ENCODE results near the gene RNU6-7. TPM values are rescaled to one million over a fixed set of nuclear protein-coding genes. Genes with fewer than 3 reads are reported as not detected.

Gene RNU6-7
- total RNA-seq, 1 experiment from 2014 or later = not detected

- H3K27me3 ChIP-seq (ENCODE audit: insufficient read depth, low read depth) = no peaks in the 10 kb centered on the region
- no peak overlapping the region for H3K4me3 ChIP-seq
- intact Hi-C loops (cut with micrococcal nuclease; ENCODE audit: unreplicated experiment) = no loop called here
- no peak overlapping the region for H2AFZ ChIP-seq
- H3K9me3 ChIP-seq (ENCODE audit: insufficient read depth, low read depth) = no peaks in the 10 kb centered on the region
- BruUV-seq (replicated peaks) = no TSS peak
- no peaks in the 10 kb centered on the region for H3K9me2 ChIP-seq (ENCODE audit: insufficient read depth)
- no peaks in the 10 kb centered on the region for H3K79me2 ChIP-seq (ENCODE audit: low read depth)
- no peak overlapping the region for H3K4me2 ChIP-seq
- H3F3A ChIP-seq (ENCODE audit: insufficient read depth, low read depth) = peaks cover 16% of the 10 kb centered on the region; the same call in 1 of the 2 replicates
- no peaks in the 10 kb centered on the region for H4K20me1 ChIP-seq (ENCODE audit: insufficient read depth)
- H3K4me1 ChIP-seq (replicated peaks; ENCODE audit: insufficient read depth) = peaks cover 49% of the 10 kb centered on the region
- TF ChIP-seq CTCF (conservative IDR thresholded peaks at IDR 0.05) (no peak), EZH2 (IDR thresholded peaks at IDR 0.05; ENCODE audit: low read depth) (no peak)
- no peak for DNase-seq
- H3K27ac ChIP-seq = no peak overlapping the region
- ChIA-PET POLR2A (ENCODE audit: unreplicated experiment) (no interaction called here), CTCF (no interaction called here)
- no peaks in the 10 kb centered on the region for H3K36me3 ChIP-seq (ENCODE audit: low read depth)
Measured at GRCh38 chr14:32232481-32232880, 30.6 kb downstream of the RNU6-7 start.

GRCh38 chr14:32233260-32233659 is 31.4 kb downstream of the RNU6-7 start:
- POLR2A ChIA-PET (ENCODE audit: unreplicated experiment) = no interaction called here
- no peak overlapping the region for H3K27ac ChIP-seq
- H2AFZ ChIP-seq = no peak overlapping the region
- peak in 1 of 2 experiments; percentile 76 for DNase-seq
- peaks cover 49% of the 10 kb centered on the region for H3K4me1 ChIP-seq (replicated peaks; ENCODE audit: insufficient read depth)
- no peaks in the 10 kb centered on the region for H3K9me3 ChIP-seq (ENCODE audit: insufficient read depth, low read depth)
- CTCF ChIA-PET = no interaction called here
- no peak overlapping the region for H3K4me3 ChIP-seq
- H3K9me2 ChIP-seq (ENCODE audit: insufficient read depth) = no peaks in the 10 kb centered on the region
- intact Hi-C loops (cut with micrococcal nuclease; ENCODE audit: unreplicated experiment) = no loop called here
- TF ChIP-seq CTCF (conservative IDR thresholded peaks at IDR 0.05) (no peak), EZH2 (IDR thresholded peaks at IDR 0.05; ENCODE audit: low read depth) (no peak)
- no peaks in the 10 kb centered on the region for H3K79me2 ChIP-seq (ENCODE audit: low read depth)
- H4K20me1 ChIP-seq (ENCODE audit: insufficient read depth) = no peaks in the 10 kb centered on the region
- no TSS peak for BruUV-seq (replicated peaks)
- H3F3A ChIP-seq (ENCODE audit: insufficient read depth, low read depth) = peaks cover 16% of the 10 kb centered on the region; the same call in 1 of the 2 replicates
- H3K4me2 ChIP-seq = peak overlapping the region; percentile 26; the same call in 1 of the 2 replicates
- no peaks in the 10 kb centered on the region for H3K27me3 ChIP-seq (ENCODE audit: insufficient read depth, low read depth)
- no peaks in the 10 kb centered on the region for H3K36me3 ChIP-seq (ENCODE audit: low read depth)

- Histone ChIP-seq H3K79me2 (ENCODE audit: low read depth) (no peaks in the 10 kb centered on the region), H3K4me1 (replicated peaks; ENCODE audit: insufficient read depth) (no peaks in the 10 kb centered on the region), H2AFZ (no peak overlapping the region), H3K9me3 (ENCODE audit: insufficient read depth, low read depth) (no peaks in the 10 kb centered on the region), H3K4me3 (no peak overlapping the region), H3K27ac (no peak overlapping the region), H3F3A (ENCODE audit: insufficient read depth, low read depth) (no peaks in the 10 kb centered on the region), H3K4me2 (no peak overlapping the region), H3K36me3 (ENCODE audit: low read depth) (no peaks in the 10 kb centered on the region), H3K9me2 (ENCODE audit: insufficient read depth) (no peaks in the 10 kb centered on the region), H3K27me3 (ENCODE audit: insufficient read depth, low read depth) (no peaks in the 10 kb centered on the region), H4K20me1 (ENCODE audit: insufficient read depth) (no peaks in the 10 kb centered on the region)
- intact Hi-C loops (cut with micrococcal nuclease; ENCODE audit: unreplicated experiment) = no loop called here
- ChIA-PET CTCF (interaction anchor here (0.6 kb wide), 1 partner anchor 87 kb away, joined by 3 read pairs; no protein-coding TSS in a partner anchor), POLR2A (ENCODE audit: unreplicated experiment) (no interaction called here)
- no TSS peak for BruUV-seq (replicated peaks)
- no peak for DNase-seq
- no peak for TF ChIP-seq EZH2 (IDR thresholded peaks at IDR 0.05; ENCODE audit: low read depth)
- no peak for TF ChIP-seq CTCF (conservative IDR thresholded peaks at IDR 0.05)
Measured at GRCh38 chr14:32244404-32244803, 42.6 kb downstream of the RNU6-7 start.

Measured in PC-9 (cell line).